GM21515 (cell line): ENCODE measurements around the gene MAST1.
"Not testable (repeated sequence)": the region's sequence is repeated elsewhere in the genome, so short reads cannot be mapped to it uniquely, and the experiment has no call there.

Source experiments
- ATAC-seq: cut with Tn5 transposase; IDR thresholded peaks from one replicate; pipeline ENCODE4 v1.9.1; 2021; ENCODE audit not compliant: unreplicated experiment

Gene MAST1

GRCh38 chr19:12838182-12838885 lies at the start of gene MAST1:
MAST1 (plus strand) TSS chr19:12838515; CDS start chr19:12838573, 58 bp downstream.
- no peak for ATAC-seq

- ATAC-seq, result no peak
These were observed 49.6 kb upstream of the MAST1 start for GRCh38 chr19:12788682-12789097.

- ATAC-seq, result no peak
These were observed 49.0 kb upstream of the MAST1 start for GRCh38 chr19:12789098-12789903.

GRCh38 chr19:12789904-12790619 lies 48.3 kb upstream of the MAST1 start:
- peak; percentile 41 for ATAC-seq

GRCh38 chr19:12790628-12791344 lies 47.5 kb upstream of the MAST1 start:
- ATAC-seq, result no peak

- ATAC-seq, result peak; percentile 34
These were observed 46.8 kb upstream of the MAST1 start, which contains the start of gene JUNB for GRCh38 chr19:12791345-12792050. JUNB (plus strand) TSS chr19:12791486; CDS start chr19:12791772, 286 bp downstream.

GRCh38 chr19:12792051-12792852 lies 46.1 kb upstream of the MAST1 start:
- no peak for ATAC-seq

- ATAC-seq, result no peak
These were observed 45.4 kb upstream of the MAST1 start for GRCh38 chr19:12792853-12793289.

GRCh38 chr19:12793290-12794195 lies 44.8 kb upstream of the MAST1 start:
- no peak for ATAC-seq

- ATAC-seq, result no peak
These were observed 43.9 kb upstream of the MAST1 start for GRCh38 chr19:12794196-12794941.

GRCh38 chr19:12794971-12795381 lies 43.3 kb upstream of the MAST1 start:
- ATAC-seq, result no peak

GRCh38 chr19:12796146-12797071 lies 41.9 kb upstream of the MAST1 start:
- no peak for ATAC-seq

GRCh38 chr19:12797141-12797587 lies 41.2 kb upstream of the MAST1 start:
- ATAC-seq, result no peak

- not testable (repeated sequence) for ATAC-seq
These were observed 40.7 kb upstream of the MAST1 start for GRCh38 chr19:12797607-12798006.

GRCh38 chr19:12799742-12800465 lies 38.4 kb upstream of the MAST1 start:
- ATAC-seq, result no peak

GRCh38 chr19:12800466-12800770 lies 37.9 kb upstream of the MAST1 start:
- no peak for ATAC-seq
